ENCODE results near the gene PRR16.
A peak's percentile ranks its signal among the peaks of the same experiment; 100 is the strongest.
"Not testable (repeated sequence)": the region's sequence is repeated elsewhere in the genome, so short reads cannot be mapped to it uniquely, and the experiment has no call there.

The PRR16 gene

GRCh38 chr5:120655828-120656435 is 191.8 kb downstream of the PRR16 start:
- peak; percentile 15 for DNase-seq (ENCODE audit: low spot score)

DNA sequence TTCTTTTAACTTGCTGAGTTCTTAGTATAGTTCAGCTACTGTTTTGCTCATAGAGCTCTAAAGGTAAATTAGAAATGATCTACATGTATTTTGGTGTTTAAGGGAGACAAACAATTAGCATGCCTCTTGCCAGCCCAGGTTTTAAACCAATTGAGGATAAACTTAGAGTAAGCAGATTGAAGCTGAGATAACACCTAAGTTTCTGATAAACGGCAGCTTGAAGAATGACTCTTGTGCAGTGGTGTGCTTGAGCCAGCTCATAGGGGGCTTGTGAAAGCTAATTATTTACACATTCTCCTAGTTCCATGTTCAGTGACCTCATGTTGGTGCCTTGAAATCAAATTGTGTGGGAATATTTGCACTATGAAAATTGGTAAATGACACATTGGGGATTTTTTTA is 193.0 kb downstream of the PRR16 start:
- DNase-seq (ENCODE audit: low spot score) = no peak

GRCh38 chr5:120677481-120677880 is 213.4 kb downstream of the PRR16 start:
- no peak for DNase-seq (ENCODE audit: low spot score)

DNA sequence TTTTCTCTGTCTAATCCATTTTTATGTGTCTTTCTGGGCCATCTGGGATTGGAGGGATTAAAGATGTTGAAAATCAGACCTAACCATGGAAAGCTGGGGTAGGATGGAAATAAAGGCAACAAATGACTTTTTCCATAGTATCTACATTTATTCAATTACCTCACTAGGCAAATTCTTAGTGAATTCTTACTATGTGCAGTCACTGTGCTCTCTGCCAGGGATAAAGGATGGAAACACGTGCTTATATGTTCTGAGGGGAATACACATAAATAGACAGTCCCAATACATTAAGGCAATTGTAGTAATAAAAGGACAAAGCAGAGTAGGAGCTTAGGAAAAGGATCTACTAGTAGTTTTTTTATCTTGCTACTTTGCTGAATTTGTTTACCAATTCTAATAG is 214.2 kb downstream of the PRR16 start:
- peak; percentile 20 for DNase-seq (ENCODE audit: low spot score)

DNA sequence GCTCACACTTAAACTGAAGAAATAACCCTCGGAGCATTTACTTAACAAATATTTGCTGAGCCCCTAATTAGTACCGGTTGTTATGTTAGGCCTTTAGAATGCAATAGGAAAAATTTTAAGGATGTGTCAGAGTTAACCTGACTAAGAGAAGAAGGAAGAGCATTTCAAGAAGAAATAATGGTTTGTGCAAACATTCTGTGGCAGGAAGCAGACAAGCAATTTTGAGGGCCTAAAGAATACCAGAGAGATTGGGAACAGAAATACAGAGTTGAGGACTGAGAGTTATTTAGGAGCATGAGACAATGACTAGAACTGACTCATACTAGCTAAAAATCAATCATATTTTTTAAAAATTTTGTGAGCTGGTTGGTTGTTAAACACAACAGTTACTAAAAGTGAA is 218.8 kb downstream of the PRR16 start:
- DNase-seq (ENCODE audit: low spot score) = peak; percentile 42

DNA sequence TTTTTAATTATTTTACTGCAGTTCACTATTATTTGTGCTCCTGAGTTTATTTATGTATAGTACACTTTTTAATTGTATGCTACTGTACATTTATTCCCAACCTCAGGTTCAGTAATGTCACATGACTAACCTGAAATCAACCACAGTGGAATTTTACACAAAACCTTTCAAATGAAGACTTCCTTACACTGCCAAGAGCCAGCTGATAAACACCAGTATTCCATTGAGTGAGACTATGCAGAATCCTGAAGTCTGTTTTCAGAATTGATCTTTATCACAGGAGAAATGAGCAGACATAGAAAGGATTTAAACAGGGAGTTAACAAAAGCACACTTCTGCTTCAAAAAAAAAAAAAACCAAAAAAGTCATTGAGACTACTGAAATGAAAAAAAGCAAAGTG is 219.5 kb downstream of the PRR16 start:
- DNase-seq (ENCODE audit: low spot score) = no peak

- DNase-seq (ENCODE audit: low spot score) = no peak
Observed at GRCh38 chr5:120684213-120684612, 220.1 kb downstream of the PRR16 start.

DNA sequence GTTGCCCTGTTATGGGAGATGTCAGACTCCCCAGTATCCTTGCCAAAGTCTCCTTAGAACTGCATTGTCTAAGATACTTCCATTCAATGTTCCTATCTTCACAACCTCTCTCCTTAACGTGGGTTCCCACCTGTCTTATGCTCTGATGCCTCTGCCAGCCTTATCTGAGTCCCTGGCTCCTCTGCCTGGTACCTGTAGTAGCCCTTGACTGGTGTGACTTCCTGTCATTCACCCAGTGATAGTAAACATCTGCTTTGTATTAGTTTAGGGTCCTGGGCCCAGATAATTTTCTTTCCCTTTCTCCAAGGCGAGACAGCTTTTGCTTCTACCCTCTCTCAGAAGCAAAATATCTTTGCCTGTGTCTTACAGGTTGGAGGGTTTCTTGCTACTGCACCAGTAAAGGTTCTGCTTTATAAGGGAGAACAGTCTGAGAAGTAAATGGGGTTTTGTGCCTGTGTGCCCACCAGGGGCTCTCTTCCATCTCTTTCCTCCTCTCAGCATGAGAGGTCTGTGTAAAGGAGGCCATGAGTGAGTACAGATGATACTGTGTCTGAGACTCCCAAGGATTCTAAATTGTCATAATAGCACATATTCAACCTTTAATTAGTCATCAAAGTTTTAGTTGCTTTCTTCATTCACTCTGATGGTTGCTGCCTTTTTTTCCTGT is 220.8 kb downstream of the PRR16 start:
- peak; percentile 21 for DNase-seq (ENCODE audit: low spot score)

DNA sequence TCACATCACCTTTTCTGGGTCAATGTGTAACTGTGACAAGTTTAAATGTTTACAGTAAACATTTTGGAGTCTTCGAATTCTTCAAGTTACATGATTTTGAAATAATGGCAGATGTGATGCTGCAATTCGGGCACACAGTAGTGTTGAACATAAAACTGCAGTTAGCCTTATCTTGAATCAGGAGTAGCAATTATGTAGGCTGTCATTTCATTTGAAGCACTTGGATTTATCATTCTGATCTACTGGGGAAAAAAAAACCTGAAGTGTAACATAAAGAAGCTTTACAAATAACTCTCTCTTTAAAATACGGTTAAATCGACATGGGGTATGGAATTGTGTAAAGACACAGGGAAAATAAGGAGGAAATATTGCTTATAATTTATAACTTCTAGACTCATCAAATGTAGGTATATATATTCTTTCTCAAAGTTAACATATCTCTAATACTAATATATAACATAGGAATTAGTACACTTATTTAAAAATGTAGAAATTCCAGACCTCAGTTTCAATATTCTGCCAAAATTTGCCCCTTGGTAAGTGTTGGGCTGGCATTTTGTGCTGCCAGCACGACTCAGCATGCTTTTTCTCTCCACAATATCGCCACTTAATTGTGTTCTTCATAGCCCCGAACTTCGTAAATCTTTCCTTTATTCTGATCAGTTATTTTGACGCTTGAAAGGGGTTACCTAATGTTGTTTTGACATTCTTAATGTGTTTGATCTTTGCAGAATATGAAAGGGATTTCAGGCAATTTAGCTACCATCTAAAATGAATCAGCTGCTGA is 226.7 kb downstream of the PRR16 start:
- DNase-seq (ENCODE audit: low spot score) = no peak

DNA sequence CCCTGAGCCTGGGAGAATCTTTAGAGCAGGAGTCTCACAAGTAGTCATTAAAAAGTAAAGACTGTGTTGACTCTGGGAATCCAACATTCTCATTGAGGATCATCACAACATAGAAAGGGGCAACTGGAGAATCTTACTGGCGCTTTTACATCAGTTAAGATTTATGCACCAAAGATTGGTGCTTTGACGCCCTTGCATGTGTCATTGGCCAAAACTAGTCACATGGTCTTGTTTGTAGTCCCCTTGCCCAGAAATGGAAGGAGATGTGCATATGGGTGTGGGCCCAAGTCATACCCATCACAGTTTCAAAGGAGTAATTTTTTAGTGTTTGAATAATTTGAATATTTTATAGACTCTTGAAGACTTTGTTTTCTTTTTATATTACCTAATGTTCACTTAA is 228.2 kb downstream of the PRR16 start:
- DNase-seq (ENCODE audit: low spot score) = no peak

DNA sequence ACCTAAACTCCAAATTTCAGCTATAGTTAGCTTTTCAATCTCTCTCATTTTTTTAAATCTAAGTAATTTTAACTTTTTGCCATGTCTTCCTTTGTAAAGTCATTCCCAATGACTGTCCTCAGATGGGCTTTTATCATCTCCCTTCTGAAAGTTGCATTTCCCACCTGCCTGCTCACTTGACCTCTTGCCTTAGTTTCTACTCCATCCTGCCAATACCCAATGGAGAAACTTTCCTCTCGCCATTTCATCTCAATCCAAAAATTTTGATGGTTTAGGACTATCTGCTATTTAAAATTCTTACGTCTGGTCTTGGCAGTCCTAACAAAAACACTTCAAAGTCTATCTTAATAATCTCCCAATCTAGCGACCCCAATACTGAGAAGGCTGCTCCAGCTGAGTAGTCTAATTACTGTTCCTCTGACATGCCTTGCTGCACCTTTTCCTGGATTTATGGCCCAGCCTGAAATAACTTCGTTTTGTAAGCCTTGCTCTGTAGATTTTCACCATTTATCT is 231.3 kb downstream of the PRR16 start:
- no peak for DNase-seq (ENCODE audit: low spot score)

DNA sequence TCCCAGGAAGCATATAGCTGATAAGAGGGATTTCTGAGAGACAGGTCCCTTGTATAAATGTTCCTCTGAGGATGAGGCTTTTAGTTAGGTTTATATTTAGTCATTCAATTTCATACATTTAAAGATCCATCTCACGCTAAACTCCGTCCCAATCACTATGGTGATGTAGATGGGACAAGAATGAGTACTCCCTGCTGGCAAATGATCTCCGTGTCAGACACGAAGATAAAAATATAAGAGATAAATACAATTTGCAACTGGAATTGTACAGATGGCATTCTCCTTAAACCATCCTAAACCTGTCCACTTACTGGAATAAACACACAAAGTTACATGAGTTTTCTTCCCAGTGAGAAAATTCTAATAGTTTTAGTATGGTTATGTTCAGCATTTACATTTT is 233.0 kb downstream of the PRR16 start:
- DNase-seq (ENCODE audit: low spot score) = no peak

- not testable (repeated sequence) for DNase-seq (ENCODE audit: low spot score)
Observed at GRCh38 chr5:120697670-120698327, 233.7 kb downstream of the PRR16 start.

DNA sequence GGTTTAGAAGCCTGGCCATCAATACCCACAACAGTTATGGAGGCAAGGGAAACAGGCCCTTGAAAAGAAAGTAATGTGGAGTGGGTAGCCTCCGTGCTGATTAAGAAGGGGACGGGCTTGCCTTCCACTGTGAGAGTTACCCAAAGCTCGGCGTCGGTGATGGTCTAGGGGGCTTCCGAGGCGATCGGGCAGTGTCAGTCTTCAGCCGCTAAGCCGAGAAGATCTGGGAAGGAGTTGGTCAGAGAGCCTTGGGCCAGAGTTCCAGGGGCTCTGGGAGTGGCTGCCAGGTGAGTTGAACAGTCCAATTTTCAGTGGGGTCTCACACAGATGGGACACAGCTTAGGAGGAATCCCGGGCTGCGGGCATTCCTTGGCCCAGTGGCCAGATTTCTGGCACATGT is 236.6 kb downstream of the PRR16 start:
- not testable (repeated sequence) for DNase-seq (ENCODE audit: low spot score)

DNA sequence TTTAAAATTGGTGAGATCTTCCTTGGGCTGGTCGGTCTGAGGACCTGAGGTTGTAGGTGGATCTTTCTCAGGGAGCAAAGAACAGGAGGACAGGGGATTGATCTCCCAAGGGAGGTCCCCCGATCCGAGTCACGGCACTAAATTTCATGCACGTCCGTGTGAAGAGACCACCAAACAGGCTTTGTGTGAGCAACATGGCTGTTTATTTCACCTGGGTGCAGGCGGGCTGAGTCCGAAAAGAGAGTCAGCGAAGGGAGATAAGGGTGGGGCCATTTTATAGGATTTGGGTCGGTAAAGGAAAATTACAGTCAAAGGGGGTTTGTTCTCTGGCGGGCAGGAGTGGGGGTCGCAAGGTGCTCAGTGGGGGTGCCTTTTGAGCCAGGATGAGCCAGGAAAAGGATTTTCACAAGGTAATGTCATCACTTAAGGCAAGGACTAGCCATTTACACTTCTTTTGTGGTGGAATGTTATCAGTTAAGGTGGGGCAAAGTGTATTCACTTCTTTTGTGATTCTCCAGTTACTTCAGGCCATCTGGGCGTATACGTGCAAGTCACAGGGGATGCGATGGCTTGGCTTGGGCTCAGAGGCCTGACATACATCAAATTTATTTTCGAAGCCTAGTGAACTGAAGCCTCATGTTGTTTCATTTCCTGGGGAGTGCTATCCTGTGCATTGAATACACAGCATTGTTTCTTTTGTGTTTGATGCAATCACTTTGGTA is 238.9 kb downstream of the PRR16 start:
- not testable (repeated sequence) for DNase-seq (ENCODE audit: low spot score)

DNA sequence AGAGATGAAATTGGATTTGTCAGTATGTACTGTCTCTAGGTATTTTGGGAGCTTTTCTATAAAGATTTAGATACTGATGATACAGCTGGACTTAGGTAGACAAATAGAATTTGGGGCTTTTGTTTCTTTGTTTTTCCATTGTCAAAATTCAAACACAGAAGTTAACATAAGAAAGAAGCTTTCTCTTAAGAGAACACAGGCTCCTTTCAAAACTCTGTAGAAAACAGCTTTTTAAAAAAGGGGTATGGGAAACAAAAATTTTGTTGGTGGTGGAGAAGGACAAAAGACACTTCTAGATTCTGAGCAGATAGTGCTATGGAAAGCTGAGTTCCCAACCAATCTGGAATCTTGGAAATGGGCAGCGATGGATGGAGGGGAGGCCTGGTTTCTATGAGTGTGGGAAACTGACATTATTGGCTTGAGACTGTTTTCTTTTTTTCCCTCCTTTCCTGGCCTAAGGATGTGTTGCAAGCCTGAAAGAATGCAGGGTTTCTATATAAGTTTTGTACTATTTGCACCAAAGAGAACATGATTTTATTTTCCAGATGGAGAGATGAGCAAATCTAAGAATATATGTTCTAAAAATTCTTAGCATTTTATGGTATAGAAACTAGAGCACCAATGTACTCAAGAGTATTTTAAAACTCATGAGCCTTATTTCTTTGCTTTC is 240.0 kb downstream of the PRR16 start:
- no peak for DNase-seq (ENCODE audit: low spot score)

GRCh38 chr5:120706877-120707276 is 242.8 kb downstream of the PRR16 start:
- no peak for DNase-seq (ENCODE audit: low spot score)

- no peak for DNase-seq (ENCODE audit: low spot score)
Observed at GRCh38 chr5:120717381-120717780, 253.3 kb downstream of the PRR16 start.

DNA sequence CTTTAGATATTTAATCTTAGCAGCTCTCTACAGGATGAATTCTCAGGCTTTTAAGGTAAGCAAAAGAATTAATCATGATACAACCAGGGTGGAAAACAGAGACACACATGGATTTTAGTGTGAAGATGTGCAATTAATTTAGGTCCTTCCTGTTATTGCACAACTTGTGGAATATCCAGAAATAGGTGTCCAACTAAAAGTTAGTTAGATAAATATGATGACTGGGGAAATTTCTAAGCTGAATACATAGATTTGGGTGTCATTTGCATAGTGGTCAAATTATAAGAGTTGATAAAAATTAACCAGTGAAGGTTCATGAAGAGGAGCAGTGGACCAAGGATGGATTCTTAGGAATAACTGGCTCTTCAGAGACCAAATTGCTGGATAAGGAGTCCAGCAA is 266.1 kb downstream of the PRR16 start:
- DNase-seq (ENCODE audit: low spot score) = no peak

DNA sequence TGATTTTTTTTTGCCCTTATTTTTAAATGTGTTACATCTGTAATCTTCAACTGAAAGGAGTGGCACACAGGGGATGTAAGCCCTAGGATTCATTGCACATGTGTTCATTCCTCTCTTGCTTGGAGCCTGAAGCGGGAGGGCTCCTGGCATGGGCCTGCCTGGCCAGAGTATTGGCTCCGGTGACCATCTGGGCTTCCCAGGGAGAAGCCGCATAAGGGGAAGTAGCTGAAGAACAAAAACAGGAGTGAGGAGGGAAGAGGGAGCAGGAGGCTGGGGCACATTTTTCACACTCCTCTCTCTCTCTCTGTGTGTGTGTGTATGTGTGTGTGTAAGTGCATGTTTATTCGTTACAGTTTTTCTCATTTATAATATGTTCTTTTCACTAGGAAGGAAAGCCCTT is 269.9 kb downstream of the PRR16 start:
- peak; percentile 62 for DNase-seq (ENCODE audit: low spot score)

DNA sequence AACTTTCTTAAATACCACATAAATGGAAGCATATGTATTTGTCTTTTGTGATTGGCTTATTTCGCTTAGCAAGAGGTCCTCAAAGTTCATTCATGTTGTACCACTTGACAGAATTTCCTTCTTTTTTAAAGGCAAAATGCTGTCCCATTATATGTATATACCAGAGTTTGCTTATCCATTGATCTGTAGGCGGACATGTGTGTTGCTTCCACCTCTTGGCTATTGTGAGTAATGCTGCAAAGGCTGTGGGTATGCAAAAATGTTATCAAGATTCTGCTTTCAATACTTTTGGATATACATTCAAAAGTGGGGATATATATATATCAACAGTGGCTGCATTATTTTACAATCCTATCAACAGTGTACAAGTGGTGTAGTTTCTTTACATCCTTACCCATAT is 271.0 kb downstream of the PRR16 start:
- no peak for DNase-seq (ENCODE audit: low spot score)

Data from AG20443 (cell line).